Measurements from ENCODE around the gene ZCCHC2. TPM values are rescaled to one million over a fixed set of nuclear protein-coding genes. Genes with fewer than 3 reads are reported as not detected.
A peak's percentile ranks its signal among the peaks of the same experiment; 100 is the strongest.

The ZCCHC2 gene
- total RNA-seq, 2 donors from 2014 or later, result 25.0 to 26.3 TPM

DNA sequence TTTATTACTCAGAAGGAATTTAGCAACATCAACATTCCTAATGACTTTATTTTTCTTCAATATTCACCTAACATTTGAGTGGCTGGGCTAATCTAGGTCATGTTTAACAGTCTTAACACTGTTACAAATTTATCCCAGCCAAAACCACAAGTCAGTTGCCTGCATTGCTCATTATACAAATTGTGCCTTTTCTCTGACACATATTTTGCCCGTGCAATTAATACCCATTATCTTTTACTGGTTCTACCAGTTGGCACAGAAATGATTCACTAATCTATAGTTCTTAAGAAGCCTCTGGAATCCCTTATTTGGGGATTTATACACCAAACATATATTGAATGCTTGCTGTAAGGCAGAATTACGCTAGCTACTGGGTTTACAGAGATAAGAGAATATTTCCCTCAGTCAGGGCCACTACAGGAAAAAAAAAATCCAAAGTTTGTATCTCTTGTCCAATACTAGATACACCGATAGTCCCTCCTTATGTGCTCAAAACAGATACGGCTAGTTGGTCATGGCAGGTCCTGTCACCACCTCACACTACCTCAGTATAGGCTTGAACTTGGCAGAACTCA, 46.3 kb downstream of the ZCCHC2 start:
- DNase-seq (ENCODE audit: low spot score), result no peak
- intact Hi-C loops (cut with DNase I), result no loop called here

DNA sequence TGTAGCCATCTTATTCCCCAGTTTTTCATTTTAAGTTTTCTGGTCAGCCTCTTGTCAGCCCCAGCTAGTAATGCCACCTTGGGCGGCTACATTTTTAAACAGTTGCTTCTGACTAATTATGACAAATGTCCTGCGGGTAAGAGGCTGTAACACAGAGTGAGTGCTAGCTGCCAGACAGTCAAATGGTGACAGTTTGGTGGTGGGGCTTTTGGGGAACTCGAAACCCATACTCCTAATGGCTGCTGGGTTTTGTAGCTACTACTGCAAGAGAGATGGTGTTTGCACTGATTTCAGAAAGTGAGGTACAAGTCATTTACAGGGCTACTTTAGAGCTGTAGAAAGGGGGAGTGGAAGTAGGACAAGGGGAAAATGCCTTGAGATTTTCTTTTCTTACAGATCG, 48.2 kb downstream of the ZCCHC2 start:
- DNase-seq (ENCODE audit: low spot score), result no peak

DNA sequence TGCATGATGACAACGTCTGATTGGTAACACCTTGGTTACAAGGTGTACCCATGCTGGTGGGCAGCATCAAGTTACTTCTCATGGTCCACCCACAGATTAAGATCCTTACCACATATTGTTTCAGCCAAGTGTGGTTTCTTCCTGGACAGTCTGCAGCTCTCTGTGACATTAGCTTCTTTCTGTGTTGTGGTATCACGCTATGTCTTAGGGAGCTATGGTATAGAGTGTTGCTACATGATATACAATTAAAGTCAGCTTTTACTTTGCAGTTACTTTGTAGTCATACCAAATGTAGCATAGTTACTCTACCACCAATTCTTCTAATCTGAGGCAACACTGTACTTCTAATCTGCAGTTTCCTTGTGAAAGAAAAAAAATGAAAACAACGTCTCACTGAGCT, 48.8 kb downstream of the ZCCHC2 start:
- intact Hi-C loops (cut with DNase I), result no loop called here
- DNase-seq (ENCODE audit: low spot score), result no peak

More for the DNA sequence above, 48.2 kb downstream of the ZCCHC2 start:
- intact Hi-C loops (cut with DNase I), result no loop called here

DNA sequence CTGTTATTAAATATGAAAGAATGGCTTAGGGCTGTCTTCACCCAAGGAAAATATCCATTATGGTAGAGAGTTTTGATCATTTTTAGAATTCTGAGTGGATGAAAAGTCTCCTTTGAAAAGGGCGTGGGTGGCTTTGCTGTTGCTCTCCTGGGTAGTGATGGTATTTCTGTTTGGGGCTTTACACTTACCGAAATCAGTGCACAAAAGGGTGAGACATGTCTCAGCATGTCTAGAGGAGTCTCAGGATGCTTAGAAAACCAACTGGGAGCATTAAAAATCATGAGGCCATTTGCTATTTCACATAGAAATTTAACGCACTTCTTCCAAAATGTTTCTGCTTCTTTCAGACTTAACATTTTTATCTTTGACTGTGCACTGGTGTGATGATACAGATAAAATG, 49.6 kb downstream of the ZCCHC2 start:
- no peak for DNase-seq (ENCODE audit: low spot score)
- intact Hi-C loops (cut with DNase I), result no loop called here

DNA sequence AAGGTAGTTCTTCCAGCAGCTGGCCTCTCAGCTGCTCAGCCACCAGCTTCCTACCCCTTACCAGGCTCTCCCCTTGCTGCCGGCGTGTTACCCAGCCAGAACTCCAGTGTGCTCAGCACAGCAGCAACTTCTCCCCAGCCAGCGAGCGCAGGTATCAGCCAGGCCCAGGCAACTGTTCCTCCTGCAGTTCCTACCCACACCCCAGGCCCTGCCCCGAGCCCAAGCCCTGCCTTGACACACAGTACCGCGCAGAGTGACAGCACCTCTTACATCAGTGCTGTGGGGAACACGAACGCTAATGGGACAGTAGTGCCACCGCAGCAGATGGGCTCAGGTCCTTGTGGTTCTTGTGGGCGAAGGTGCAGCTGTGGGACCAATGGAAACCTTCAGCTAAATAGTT, 52.0 kb downstream of the ZCCHC2 start:
- no peak for DNase-seq (ENCODE audit: low spot score)
- intact Hi-C loops (cut with DNase I), result loop anchor here in 1 of 2 donors (5.0 kb wide), 1 partner anchor 142 kb away; no protein-coding TSS in a partner anchor

DNA sequence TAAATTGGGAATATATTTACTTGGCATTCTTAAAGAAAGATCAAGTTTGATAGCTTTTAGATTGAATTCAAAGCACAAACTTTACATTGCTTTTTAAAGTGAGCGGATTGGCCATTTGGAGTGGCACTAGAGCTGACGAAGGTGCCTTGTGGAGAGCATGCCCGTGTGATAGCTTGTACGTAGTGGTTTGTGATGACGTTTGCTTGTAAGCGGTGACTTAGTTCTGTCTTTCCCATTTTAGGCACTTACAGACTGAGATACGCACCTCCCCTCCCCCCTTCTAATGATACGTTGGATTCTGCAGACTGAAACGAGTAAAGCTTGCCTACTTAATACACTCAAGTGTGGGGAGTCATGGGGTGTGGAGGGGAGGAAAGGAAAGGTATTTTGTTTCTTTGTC, 53.4 kb downstream of the ZCCHC2 start:
- DNase-seq (ENCODE audit: low spot score), result no peak
- intact Hi-C loops (cut with DNase I), result loop anchor here in 1 of 2 donors (5.0 kb wide), 1 partner anchor 144 kb away; no protein-coding TSS in a partner anchor

DNA sequence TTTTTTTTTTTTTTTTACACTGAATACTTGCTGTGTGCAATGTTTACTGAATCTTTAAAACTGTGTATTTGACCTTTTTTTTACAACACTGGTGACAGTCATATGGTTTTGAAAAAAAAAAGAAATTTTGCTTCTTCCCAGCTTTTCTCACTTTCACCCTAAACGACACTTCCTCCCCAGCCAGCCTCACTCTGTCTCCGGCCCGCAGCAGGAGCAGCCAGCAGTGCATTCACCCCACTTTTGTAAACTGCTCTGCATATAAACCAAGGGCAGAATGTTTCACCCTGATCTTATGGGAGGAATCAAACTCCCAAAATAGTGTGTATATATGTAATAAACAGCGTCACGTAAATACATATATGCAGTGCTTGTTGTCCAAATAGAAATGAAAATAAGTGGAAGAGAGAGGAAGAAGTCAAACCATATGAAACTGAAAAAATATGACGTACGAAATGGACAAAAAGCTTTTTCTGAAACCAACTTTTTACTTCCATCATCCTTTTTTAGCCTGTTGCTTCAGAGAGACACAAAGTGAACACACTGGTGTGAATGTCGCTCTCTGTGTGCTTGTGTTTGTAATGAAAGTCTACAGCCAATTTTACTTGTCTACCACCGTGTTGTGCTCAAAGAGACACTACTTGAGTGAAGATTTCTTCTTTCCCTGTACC, 54.2 kb downstream of the ZCCHC2 start:
- DNase-seq (ENCODE audit: low spot score), result no peak
- intact Hi-C loops (cut with DNase I), result loop anchor here in 1 of 2 donors (5.0 kb wide), 1 partner anchor 145 kb away; no protein-coding TSS in a partner anchor

DNA sequence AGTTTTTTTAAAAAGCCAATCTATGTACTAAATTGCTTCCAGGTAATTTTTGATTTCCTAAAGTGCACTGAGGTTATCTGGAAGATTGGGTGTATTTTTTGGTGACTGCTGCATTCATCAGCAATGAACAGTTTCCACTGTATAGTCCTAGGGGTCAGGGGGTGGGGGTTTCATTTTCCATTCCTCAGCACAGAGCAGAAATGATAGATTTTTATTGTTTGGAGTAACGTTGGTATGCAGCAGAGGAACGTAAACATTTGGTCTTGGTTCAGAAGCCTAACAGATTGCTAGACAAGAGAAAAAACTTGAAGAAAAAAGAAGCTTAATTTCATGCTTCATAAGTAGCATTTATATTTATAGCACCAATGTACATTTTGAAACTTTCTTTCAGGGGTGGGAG, 54.9 kb downstream of the ZCCHC2 start:
- intact Hi-C loops (cut with DNase I), result loop anchor here in 1 of 2 donors (5.0 kb wide), 1 partner anchor 145 kb away; no protein-coding TSS in a partner anchor
- no peak for DNase-seq (ENCODE audit: low spot score)

DNA sequence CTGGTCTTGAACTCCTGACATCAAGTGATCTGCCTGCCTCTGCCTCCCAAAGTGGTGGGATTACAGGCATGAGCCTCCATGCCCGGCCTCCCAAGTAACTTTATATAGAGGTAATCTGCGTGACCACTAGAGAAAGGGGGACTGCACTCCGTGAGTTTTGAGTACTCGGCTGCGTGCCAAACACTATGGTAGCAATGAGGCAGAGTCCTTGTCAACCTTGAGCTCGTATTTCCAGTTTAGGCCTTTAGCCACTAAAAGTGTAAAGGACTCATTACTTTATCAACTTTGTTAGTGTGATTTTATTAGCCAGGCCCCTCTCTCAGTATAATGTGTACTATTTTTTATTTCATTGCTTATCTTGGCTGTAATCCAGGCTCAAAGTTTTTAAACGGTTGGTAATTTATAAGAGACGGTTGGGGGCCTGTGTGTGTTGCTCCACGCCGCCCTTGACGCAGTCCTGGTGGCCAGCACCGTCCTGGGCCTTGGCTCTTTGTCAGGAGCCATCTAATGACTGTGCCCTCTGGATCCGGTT, 56.2 kb downstream of the ZCCHC2 start:
- no peak for DNase-seq (ENCODE audit: low spot score)
- intact Hi-C loops (cut with DNase I), result loop anchor here in 1 of 2 donors (5.0 kb wide), 1 partner anchor 147 kb away; no protein-coding TSS in a partner anchor

DNA sequence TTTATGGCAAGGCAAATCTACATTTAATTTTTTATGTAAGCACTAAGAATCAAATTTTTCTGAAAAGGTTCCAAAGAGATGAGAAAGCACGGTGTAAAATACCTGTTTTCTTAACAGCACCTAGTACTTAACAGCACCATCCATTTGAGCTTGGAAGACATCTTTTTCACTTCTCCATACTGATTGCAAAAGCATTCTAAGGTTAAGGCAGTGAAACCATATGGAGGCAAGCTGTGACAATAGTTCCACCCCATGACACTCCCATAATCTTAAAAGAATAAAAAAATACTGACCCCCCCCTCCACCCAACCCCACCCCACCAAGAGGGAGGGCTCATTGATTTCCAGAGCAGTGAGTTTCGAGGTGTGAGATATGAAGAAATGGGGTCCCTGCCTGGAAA, 60.6 kb downstream of the ZCCHC2 start:
- intact Hi-C loops (cut with DNase I), result loop anchor here in 1 of 2 donors (1.0 kb wide), 1 partner anchor 18 kb away; no protein-coding TSS in a partner anchor
- DNase-seq (ENCODE audit: low spot score), result no peak

DNA sequence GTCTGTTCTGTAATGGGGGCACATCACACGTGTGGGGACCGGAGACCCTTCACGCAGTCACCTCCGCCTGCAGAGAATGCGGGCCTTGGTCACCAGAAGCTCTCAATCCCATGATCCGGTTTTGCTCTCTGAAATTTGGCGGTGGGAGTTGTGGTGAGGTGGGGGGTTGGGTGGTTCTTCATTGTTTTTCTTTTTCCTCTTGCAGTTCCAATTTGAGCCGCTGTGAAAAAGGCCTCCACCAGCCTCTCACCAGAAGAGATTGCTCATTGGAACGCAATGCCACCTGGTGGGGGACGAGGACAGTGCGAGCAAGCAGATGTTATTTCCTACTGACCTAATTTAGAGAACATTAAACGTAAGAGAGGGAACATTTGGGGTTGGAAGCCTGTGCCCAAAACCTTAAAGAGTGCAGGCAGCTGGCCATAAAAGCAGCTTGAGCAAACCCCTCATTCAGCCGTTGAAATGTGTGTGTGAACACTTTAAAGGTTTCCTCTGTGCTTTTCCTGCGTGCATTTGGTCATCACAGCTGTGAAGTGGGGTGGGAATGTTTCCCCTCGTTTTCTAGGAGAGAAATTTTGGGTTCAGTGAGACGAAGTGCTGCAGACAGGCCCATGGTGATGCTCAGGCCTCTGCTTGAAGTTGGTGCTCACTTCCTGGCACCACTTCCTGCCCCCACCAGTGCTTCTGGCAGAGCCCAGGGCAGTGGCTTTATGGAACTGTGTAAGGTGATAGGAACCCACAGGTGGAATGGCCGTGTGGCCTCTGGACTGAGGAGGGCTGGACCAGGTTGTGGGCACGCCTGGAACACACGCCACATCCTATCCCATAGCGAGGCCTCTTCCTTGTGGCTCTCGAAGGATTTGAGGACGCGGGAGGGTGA, 61.7 kb downstream of the ZCCHC2 start:
- peak; percentile 93 for DNase-seq (ENCODE audit: low spot score)
- intact Hi-C loops (cut with DNase I), result loop anchor here (5.0 kb wide), 2 partner anchors 128 to 398 kb away; no protein-coding TSS in a partner anchor

DNA sequence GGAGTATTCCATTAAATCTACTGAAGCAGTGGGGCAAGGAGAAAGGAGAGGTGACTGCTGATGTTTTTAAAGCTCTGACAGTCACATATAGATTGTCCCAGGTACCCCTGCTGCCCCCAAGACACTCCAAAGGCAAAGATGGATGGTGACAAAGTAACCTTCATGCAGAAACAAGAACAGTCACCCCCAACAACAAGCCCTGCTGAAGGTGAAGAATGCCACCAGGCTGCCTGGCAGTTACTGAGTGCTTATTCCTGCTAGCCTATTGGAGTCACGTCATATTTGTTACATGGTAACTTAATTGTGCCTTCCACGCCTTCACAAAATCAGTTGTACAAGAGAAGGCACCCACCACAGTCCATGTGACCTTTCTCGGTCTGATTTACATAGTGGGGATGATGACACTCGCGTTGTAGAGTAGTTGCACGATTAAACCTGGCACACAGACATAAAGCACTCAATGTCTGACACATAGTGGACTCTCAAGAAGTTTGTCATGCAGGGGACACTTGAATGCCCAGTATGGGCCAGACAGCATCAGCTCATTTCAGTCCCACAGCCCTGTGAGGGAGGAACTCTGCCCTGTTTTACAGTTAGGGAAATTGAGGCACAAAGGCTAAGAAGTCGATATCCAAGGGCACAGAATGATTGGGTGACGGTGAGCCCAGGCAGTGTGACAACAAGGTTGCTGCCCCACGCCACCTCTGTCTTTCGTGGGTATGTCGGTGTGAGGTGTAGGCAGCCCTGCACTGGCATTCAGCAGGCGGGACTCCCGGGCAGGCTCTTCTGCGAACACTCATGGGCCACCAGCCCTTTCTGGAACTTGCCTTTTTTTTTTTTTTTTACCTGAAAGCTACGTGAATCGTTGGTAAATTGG, 62.7 kb downstream of the ZCCHC2 start:
- DNase-seq (ENCODE audit: low spot score), result no peak
- intact Hi-C loops (cut with DNase I), result loop anchor here (5.0 kb wide), 2 partner anchors 127 to 397 kb away; no protein-coding TSS in a partner anchor

DNA sequence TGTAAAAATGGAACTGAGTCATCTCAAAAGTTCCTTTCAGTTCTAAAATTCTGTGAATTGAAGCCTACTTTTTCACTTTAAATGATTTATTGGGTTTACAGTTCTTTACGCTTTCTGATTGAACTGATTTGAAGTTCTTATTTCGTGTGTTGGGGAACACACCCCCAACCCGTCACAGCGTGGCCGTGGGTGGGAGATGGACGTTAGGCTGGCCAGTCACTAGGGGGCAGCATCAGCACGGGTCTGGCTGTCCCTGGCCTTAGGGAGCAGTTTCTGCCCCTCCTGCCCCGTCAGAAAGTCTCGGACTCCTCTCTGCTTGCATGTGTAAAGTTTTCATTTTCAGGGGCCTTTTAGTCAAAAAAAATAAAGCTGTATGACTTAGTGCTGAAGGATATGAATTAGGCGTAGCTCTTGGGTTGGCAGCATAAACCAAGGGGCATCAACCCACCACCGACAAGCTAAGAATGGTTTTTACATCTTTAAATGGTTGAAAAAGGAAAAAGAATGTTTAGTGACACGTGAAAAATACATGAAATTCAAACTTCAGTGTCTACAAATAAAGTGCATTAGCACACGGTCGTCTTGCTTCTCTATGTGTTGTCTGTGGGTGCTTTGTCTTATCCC, 63.4 kb downstream of the ZCCHC2 start:
- intact Hi-C loops (cut with DNase I), result loop anchor here (5.0 kb wide), 2 partner anchors 126 to 396 kb away; no protein-coding TSS in a partner anchor

DNA sequence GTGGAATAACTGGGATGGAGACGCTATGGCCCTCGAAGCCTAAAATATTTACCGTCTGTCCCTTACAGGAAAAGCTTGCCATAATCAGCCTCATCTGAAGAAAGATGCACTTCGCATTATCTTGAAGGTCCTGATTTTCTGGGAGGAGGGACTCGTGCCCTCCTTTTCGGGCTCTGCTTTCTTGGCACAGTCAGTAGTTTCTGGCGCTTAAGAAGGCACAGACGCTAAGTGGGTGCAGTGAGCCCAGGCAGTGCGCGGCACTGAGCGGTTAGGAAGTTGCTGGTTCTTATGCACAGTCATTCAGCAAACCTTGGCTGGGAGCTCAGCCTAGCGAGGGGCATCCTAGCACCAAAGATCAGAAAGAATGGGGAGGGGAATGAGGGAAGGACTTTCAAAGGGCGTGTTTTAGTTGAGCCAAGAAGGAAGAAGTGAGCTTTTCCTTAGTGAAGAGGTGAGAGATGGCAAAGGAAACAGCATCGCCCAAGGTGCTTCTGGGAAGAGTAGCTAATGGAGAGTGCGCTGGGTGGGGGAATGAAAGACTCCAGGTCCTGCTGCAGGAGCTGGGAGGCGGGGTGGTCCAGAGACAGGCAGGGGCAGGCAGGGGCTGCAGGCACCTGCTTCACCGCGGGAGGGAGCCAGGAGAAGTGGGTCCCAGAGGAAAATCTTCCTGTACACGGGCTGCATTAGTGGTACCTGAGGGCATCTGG, 64.1 kb downstream of the ZCCHC2 start:
- intact Hi-C loops (cut with DNase I), result loop anchor here (5.0 kb wide), 2 partner anchors 125 to 395 kb away; no protein-coding TSS in a partner anchor
- DNase-seq (ENCODE audit: low spot score), result no peak

More for the DNA sequence above, 63.4 kb downstream of the ZCCHC2 start:
- DNase-seq (ENCODE audit: low spot score), result peak; percentile 90

DNA sequence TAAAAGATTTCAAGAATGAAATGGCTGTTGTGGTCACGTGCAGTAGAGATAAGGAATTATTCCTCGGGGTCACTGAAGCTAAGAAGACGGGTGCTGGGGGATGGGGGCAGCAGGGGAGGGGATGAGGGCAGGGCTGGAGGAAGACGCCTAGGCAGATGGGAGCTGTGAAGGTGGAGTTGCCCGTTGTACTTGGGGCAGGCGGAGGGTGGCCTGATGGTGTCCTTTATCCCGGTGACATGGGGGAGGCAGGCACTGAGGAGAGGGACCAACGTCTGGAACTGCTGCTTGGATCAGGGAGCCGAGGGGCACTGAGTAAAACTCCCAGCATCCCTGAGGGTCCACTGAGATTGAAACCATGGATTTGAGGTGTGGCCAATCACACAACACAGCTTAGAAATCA, 64.9 kb downstream of the ZCCHC2 start:
- intact Hi-C loops (cut with DNase I), result loop anchor here (5.0 kb wide), 2 partner anchors 125 to 395 kb away; no protein-coding TSS in a partner anchor
- peak; percentile 80 for DNase-seq (ENCODE audit: low spot score)

DNA sequence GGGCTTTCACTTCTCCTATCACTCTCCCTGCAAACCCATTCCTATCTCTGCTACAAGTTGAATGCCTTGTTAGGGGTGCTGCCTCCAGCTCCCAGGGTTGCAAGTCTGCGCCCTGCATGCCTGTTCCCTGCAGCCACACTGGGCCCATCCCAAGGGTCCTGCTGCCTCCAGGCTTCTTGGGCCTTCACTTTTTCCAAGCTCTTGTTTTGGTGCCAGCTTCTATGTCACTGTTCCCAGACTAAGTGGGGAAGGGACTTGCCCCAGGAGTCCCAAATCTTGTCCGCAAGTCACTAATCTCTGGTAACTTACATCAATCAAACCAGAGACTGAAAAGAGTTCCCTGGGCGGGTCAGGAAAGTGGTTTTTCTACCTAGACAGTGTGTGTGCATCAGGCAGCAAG, 65.4 kb downstream of the ZCCHC2 start:
- intact Hi-C loops (cut with DNase I), result loop anchor here (5.0 kb wide), 2 partner anchors 124 to 394 kb away; no protein-coding TSS in a partner anchor
- no peak for DNase-seq (ENCODE audit: low spot score)

Data from posterior vena cava (tissue), 2 donors.